ENCODE data around the gene CYP46A1.

The CYP46A1 gene

DNA sequence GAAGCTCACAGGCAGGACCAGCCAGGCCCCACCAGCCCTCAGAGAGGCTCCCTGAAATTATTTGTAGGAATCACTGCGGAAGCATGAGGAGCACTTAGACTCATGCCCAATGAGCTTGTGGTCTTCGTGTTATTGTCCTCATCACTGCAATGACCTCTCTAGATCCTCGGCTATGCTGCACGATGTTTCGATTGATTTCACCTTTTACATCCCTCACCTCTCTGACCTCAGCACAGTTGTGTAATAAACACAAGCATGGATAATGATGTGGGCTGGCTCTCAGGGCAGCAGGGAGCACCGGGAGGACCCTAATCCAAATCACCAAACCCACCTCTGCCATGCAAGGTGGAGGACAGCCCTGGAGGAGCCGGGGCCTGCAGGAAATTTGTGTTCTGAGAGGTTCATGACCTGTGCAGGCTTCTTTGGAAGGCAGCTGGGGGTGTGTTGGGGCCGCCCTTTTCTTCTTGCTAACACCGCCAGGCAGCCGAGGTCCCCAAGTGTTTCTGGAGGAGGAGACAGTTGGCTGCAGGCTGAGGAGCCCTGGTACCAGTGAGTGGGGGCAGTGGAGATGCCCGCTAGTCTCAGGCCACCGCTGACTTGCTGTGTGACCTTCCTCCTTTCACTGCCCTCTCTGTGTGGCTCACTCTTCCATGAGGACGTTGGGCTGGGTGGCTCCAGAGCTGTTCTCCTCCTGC lies 79.6 kb downstream of the CYP46A1 start:
- DNase-seq, result no peak

- DNase-seq, result no peak
Measured at GRCh38 chr14:99764222-99764706, 80.2 kb downstream of the CYP46A1 start.

DNA sequence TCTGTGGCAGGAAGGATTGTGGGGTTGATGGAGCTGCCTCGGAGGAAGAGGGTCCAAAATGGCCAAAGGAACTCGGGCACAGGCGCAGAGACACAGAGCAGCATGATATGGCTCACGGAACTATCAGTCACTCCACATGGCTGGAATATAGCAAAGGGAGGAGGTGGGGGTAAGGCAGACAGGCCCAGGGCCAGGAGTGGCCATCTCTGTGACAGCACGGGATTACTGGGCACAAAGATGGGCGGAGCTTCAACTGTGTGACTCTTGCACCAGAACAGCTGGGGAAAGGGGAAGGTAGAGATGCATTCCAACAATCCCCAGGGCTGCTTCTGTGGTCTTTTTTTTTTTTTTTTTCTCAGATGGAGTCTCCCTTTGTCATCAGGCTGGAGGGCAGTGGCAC lies 84.3 kb downstream of the CYP46A1 start:
- DNase-seq, result no peak

- no peak for DNase-seq
Measured at GRCh38 chr14:99769123-99769522, 85.0 kb downstream of the CYP46A1 start.

- no peak for DNase-seq
Measured at GRCh38 chr14:99769799-99770198, 85.7 kb downstream of the CYP46A1 start.

DNA sequence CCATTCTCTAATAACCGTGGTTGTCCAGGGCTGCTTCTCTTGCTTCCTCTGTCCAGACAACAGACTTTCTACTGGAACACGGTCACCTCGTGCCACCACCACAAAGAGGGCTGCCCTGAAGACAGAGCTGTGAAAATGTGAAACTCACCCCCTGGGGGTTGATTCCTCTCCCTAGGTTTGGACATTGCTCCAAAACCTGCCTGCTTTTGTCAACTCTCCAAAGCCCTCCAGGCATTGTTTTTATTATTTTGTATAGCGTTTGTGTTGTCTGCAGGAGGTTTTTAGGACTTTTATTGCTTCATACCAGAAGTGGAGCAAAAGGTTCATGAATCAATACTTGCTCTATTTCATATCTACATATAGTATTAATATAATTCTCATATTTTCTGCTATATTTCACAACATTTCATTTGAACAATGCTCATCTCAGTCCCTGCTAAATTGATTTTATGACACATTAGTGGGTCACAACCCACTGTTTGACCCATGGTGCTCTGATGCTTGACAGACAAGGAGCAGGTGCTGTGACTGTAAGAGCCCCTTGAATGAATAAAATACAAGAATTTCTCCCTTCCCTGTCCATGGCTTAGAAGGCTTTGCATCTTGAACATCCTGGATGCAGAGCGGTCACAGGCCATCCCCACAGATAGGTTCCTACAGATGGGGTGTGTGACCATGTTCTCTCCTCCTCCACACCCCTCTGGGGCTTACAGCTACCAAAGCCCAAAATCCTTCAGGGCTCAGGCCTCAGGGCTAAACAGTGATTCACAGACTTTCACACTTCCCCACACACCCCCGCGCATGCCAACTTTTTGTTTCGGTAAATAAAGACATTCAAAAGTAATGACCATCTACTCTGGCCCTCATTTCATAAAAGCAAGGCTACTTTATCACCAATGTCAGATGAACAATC lies 88.5 kb downstream of the CYP46A1 start:
- DNase-seq, result no peak

GRCh38 chr14:99773521-99774497 lies 89.7 kb downstream of the CYP46A1 start:
- DNase-seq, result no peak

- DNase-seq, result no peak
Measured at GRCh38 chr14:99774556-99775307, 90.6 kb downstream of the CYP46A1 start.

- DNase-seq, result no peak
Measured at GRCh38 chr14:99775351-99775750, 91.3 kb downstream of the CYP46A1 start.
